GM19467 (cell line): ENCODE data around the gene TEX28.
A peak's percentile ranks its signal among the peaks of the same experiment; 100 is the strongest.
"Not testable (repeated sequence)": the region's sequence is repeated elsewhere in the genome, so short reads cannot be mapped to it uniquely, and the experiment has no call there.

ENCODE experiments used
- ATAC-seq: cut with Tn5 transposase; IDR thresholded peaks from one replicate; pipeline ENCODE4 v1.9.1; 2021; ENCODE audit warnings: mild to moderate bottlenecking, moderate library complexity; ENCODE audit not compliant: unreplicated experiment

TEX28 gene

GRCh38 chrX:154294791-154295574, at the start of gene TEX28:
Gene TEX28, minus strand, starts transcription at chrX:154295124. Its CDS starts 3,007 bp downstream, at chrX:154292117.
- no peak for ATAC-seq

GRCh38 chrX:154343620-154344019, 48.7 kb upstream of the TEX28 start:
- ATAC-seq: not testable (repeated sequence)

GRCh38 chrX:154343063-154343462, 48.1 kb upstream of the TEX28 start:
- not testable (repeated sequence) for ATAC-seq

GRCh38 chrX:154341399-154342298, 46.7 kb upstream of the TEX28 start:
- peak; percentile 66 for ATAC-seq

- no peak for ATAC-seq
Observed at GRCh38 chrX:154334496-154334895, 39.6 kb upstream of the TEX28 start.

- ATAC-seq: no peak
Observed at GRCh38 chrX:154333837-154334271, 38.9 kb upstream of the TEX28 start.

GRCh38 chrX:154333116-154333515, 38.2 kb upstream of the TEX28 start:
- ATAC-seq: no peak

- ATAC-seq: no peak
Observed at GRCh38 chrX:154332561-154332960, 37.6 kb upstream of the TEX28 start.

GRCh38 chrX:154329294-154329693, 34.4 kb upstream of the TEX28 start:
- no peak for ATAC-seq

- ATAC-seq: no peak
Observed at GRCh38 chrX:154328646-154329045, 33.7 kb upstream of the TEX28 start.

GRCh38 chrX:154327038-154327820, 32.3 kb upstream of the TEX28 start:
- no peak for ATAC-seq

GRCh38 chrX:154325541-154325940, 30.6 kb upstream of the TEX28 start:
- no peak for ATAC-seq

- no peak for ATAC-seq
Observed at GRCh38 chrX:154323537-154323936, 28.6 kb upstream of the TEX28 start.

GRCh38 chrX:154322890-154323289, 28.0 kb upstream of the TEX28 start:
- ATAC-seq: no peak

- no peak for ATAC-seq
Observed at GRCh38 chrX:154321594-154321993, 26.7 kb upstream of the TEX28 start.

GRCh38 chrX:154321152-154321551, 26.2 kb upstream of the TEX28 start:
- no peak for ATAC-seq

- ATAC-seq: no peak
Observed at GRCh38 chrX:154320406-154320805, 25.5 kb upstream of the TEX28 start.

- no peak for ATAC-seq
Observed at GRCh38 chrX:154317391-154317995, 22.6 kb upstream of the TEX28 start.

GRCh38 chrX:154315416-154315815, 20.5 kb upstream of the TEX28 start:
- no peak for ATAC-seq

- no peak for ATAC-seq
Observed at GRCh38 chrX:154313147-154313546, 18.2 kb upstream of the TEX28 start.

- ATAC-seq: no peak
Observed at GRCh38 chrX:154312116-154312515, 17.2 kb upstream of the TEX28 start.
